Measurements from ENCODE around the gene USP8.
A peak's percentile ranks its signal among the peaks of the same experiment; 100 is the strongest.
"Not testable (repeated sequence)": the region's sequence is repeated elsewhere in the genome, so short reads cannot be mapped to it uniquely, and the experiment has no call there.

USP8 gene

GRCh38 chr15:50424066-50424890 is at the start of gene USP8:
Gene USP8, plus strand, starts transcription at chr15:50424405. Its CDS starts 14,669 bp downstream, at chr15:50439074.
- TF ChIP-seq CTCF (IDR thresholded peaks at IDR 0.05; ENCODE audit: control insufficient read depth, insufficient read depth, low read depth, low read length, missing control alignments), result no peak
- peak; percentile 71 for DNase-seq (ENCODE audit: low read depth)
- H3K4me3 ChIP-seq (ENCODE audit: control insufficient read depth, low read depth, low read length), result peak within 1 kb of the TSS; percentile 82

- H3K4me3 ChIP-seq (ENCODE audit: control insufficient read depth, low read depth, low read length), result no peak overlapping the region
- DNase-seq (ENCODE audit: low read depth), result no peak
- TF ChIP-seq CTCF (IDR thresholded peaks at IDR 0.05; ENCODE audit: control insufficient read depth, insufficient read depth, low read depth, low read length, missing control alignments), result no peak
Measured at GRCh38 chr15:50377867-50378751, 46.1 kb upstream of the USP8 start.

GRCh38 chr15:50378776-50379175 is 45.4 kb upstream of the USP8 start:
- no peak overlapping the region for H3K4me3 ChIP-seq (ENCODE audit: control insufficient read depth, low read depth, low read length)
- no peak for TF ChIP-seq CTCF (IDR thresholded peaks at IDR 0.05; ENCODE audit: control insufficient read depth, insufficient read depth, low read depth, low read length, missing control alignments)
- DNase-seq (ENCODE audit: low read depth), result no peak

- H3K4me3 ChIP-seq (ENCODE audit: control insufficient read depth, low read depth, low read length); DNase-seq (ENCODE audit: low read depth): not testable (repeated sequence)
Measured at GRCh38 chr15:50379413-50379812, 44.8 kb upstream of the USP8 start.

GRCh38 chr15:50380089-50380488 is 44.1 kb upstream of the USP8 start:
- no peak overlapping the region for H3K4me3 ChIP-seq (ENCODE audit: control insufficient read depth, low read depth, low read length)
- TF ChIP-seq CTCF (IDR thresholded peaks at IDR 0.05; ENCODE audit: control insufficient read depth, insufficient read depth, low read depth, low read length, missing control alignments), result no peak
- no peak for DNase-seq (ENCODE audit: low read depth)

- TF ChIP-seq CTCF (IDR thresholded peaks at IDR 0.05; ENCODE audit: control insufficient read depth, insufficient read depth, low read depth, low read length, missing control alignments), result no peak
- H3K4me3 ChIP-seq (ENCODE audit: control insufficient read depth, low read depth, low read length), result no peak overlapping the region
- DNase-seq (ENCODE audit: low read depth), result no peak
Measured at GRCh38 chr15:50381438-50381837, 42.8 kb upstream of the USP8 start.

- not testable (repeated sequence) for DNase-seq (ENCODE audit: low read depth); H3K4me3 ChIP-seq (ENCODE audit: control insufficient read depth, low read depth, low read length)
Measured at GRCh38 chr15:50382408-50382807, 41.8 kb upstream of the USP8 start.
